HG03135 (cell line): ENCODE results near the gene SUGP1.

Experiments
- ATAC-seq: cut with Tn5 transposase; IDR thresholded peaks from one replicate; pipeline ENCODE4 v1.9.1; 2021; ENCODE audit warnings: mild to moderate bottlenecking, moderate library complexity; ENCODE audit not compliant: unreplicated experiment

The SUGP1 gene

DNA sequence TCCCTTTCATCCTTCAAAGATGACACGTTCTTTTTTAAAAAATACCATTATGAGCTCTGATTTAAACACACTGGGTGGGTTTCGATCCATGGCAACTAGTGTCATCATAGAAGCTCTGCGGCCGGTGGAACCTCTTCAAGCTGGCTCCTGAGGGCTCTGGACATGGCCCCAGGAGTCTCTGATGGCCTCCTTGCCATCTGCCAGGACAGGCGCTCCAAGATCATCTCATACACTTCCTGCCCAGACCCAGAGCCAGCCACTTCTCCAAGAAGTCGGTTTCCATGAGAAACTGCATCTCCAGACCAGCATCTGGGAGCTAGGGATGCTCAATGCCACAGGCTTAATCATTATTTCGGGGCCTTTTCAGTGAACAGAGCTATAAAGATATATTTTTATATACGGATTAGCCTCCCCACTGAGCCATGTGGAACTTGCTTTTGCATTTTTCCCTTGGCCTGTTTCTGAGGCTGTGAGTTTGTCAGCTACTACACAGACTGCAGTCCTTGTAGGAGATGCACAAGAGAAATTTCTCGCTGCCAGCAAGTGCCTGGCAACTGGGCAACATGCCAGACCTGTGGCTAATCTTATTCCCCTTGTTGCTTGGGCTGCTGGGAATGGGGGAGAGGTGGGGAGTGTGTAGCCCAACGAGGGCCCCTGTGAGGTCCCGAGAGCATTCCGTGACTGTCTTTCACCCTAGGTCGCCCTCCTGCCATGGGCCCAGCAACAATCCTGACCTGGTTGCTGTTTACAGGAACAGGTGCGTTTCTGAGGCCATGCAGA lies 15.9 kb downstream of the SUGP1 start:
- ATAC-seq: no peak

GRCh38 chr19:19303411-19303810 lies 16.9 kb downstream of the SUGP1 start:
- no peak for ATAC-seq

DNA sequence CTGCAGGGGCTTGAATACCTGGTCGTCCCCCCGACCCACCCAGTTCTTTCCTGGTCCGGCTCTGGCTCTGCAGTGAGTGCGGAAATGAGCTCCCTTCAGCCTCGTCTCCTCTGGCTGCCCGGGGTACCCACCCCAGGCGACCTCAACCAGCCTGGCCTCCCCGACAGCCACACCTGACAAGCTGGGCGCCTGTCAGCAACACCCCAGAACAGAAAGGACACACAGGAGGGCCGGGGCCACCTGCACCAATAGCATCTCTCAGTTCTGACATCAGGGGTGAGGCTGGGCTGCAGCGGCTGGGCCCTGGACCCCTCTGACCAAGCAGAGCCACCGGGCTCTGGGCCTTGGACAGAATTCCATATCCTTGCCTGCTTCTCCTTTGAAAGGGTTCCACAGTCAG lies 19.7 kb downstream of the SUGP1 start:
- ATAC-seq: no peak

DNA sequence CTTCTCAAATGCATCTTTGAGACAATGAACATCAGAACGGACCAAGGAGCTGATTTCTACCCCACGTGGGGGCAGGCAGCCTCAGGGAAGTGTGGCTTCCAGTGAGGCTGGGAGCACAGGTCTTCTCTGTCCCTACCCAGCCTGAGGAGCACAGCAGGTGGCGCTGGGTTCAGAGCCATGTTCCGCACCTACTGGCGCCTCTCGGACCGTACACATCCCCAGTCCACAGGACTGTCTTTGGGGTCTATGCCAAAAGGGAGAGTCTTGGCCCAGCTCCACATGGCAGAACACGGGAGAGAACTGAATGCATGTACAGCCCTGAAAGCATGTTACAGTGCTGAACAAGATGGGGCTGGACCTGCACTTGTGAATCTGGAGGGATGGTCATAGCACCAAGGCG lies 22.6 kb downstream of the SUGP1 start:
- no peak for ATAC-seq

DNA sequence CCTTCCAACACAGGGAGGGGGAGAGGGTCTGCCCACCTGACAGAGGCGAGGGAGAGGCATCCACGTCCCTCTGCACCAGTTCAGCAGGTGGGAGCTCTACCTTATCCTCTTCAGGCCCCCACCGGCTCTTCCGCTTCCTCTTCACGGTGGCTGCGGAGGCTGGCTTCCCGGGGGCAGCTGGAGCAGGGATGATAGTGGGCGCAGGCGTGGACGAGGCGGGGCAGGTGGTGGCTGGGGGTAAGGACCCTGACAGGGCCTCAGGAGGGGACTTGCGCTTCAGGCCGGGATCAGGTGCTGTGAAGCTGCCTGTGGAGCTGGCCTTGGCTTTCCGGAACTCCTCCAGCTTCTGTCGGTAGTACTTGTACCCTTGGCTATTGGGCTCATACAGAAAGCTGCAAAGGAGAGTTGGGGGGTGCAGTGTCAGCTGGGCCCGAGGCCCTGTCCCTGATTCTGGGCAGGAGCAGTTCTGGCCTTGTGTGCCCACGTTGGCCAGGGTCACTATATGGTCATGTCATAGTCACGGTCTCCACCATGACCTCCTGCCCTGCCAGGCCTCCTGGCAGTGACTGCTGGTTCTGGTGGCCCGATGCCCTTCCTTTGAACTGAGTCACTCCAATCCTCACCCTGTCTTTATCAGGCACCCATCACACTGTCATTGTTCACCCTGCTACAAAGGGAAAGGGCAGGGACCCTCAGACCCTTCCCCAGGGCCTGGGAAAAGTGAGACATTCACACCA lies 23.2 kb downstream of the SUGP1 start:
- ATAC-seq: no peak

GRCh38 chr19:19294914-19295313 lies 25.4 kb downstream of the SUGP1 start:
- ATAC-seq: no peak

DNA sequence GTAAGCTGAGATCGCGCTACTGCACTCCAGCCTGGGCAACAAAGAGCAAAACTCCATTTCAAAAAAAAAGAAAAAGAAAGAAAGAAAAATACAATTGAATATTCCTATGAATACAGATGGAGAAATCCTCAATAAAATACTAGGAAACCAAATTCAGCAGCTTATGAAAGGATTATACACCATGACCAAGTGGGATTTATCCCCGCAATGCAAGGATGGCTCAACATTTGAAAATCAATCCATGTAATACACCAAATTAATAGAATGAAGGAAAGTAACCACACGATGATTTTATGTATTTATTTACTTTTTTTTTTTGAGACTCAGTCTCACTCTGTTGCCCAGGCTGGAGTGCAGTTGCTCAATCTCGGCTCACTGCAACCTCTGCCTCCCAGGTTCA lies 27.7 kb downstream of the SUGP1 start:
- no peak for ATAC-seq

- no peak for ATAC-seq
Observed at GRCh38 chr19:19285686-19286085, 34.6 kb downstream of the SUGP1 start.

GRCh38 chr19:19280561-19280960 lies 39.7 kb downstream of the SUGP1 start:
- no peak for ATAC-seq

GRCh38 chr19:19279853-19280252 lies 40.5 kb downstream of the SUGP1 start:
- ATAC-seq: no peak

GRCh38 chr19:19279062-19279612 lies 41.2 kb downstream of the SUGP1 start:
- no peak for ATAC-seq

DNA sequence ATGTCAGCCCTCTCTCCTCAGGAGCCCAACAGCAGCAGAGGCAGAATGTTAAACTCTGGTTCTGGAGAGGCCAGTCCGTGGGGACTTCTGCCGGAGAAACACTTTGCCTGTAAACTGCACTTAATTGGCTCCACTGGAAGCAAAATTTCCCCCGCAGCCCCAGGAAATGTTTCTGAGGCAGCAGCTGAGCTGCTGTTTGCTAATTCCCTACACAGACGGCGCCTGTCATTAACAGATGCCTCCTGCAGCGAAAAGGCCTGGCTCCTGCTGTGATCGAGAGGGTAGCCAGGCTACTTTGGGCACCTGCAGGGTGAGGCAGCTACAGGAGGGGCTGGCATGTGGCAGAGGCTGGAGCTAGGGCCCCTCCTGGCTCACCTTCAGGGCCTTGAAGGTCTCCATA lies 42.0 kb downstream of the SUGP1 start:
- ATAC-seq: no peak

- ATAC-seq: no peak
Observed at GRCh38 chr19:19276851-19277250, 43.5 kb downstream of the SUGP1 start.

GRCh38 chr19:19276386-19276785 lies 43.9 kb downstream of the SUGP1 start:
- ATAC-seq: no peak

DNA sequence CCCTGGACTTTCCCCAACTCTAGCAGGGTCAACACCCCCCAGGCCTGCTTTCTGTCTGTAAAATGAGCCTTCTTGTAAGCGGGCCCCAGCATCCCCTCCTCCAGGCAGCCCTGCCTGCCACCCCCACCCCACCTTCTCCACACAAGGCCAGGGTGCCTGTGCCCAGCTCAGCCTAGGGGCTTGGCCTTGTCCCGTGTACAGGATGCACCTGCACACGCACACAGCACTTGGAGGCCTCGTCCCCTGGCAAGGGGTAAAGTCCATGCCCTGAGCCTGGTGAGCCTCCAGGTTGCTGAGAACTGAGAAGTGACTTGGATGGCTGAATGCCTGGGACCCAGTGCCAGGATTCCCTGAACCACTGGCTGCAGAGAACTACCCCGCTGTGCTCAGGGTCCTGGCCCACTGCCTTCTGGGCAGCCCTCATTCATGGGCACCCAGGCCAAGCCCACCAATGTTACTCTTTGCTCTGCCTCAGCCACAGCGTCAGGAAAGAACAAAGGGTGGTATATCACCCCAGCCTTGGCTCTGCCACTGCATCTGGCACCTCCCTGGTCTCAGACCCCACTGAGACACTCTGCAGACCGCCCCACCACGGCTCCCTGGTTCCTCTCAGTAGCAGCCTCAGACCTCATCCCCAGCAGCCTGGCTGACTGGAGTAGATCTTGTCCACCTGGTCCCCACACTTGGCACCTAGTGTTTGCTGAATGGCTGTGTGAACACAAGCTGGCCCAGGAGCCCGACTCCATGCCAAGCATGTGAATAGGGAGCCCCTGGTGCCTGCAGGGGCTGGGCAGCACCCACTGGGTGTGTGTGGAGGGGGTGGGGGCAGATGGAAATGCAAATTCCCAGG lies 45.4 kb downstream of the SUGP1 start:
- no peak for ATAC-seq

- ATAC-seq: no peak
Observed at GRCh38 chr19:19274146-19274545, 46.2 kb downstream of the SUGP1 start.

DNA sequence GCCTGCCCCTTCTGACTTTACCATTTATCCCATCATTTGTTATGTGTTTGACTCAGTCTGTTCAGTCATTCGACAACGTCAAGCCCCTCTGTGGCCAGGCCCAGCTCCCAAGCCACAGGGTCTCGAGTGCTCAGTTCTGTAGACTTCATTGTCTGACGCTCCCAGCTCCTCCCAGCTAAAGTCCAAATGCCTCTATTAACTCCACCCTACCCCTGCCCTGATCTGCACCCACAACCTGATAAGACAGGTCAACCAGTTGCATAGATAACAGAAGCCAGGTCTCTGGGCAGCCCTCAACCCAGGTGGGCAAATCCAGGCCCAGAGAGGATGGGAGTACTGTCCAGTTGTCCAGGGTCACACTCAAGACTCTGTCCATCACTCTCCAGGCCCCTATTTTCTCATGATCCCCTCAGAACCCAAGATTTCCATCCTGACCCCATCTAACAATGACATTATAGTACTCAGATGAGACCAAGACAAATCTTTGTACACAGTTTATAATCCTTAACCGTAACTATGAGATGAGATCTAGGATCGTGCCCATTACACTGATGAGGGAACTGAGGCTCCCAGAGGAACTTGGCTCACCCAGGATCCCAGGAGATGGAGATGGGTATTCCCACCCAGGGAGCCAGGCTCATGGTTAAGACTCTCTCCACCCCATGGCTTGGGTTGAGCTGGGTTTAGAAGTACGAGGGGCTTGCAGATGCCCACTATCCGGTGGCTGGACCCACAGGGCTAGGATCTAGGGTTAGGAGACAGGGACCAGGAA lies 48.3 kb downstream of the SUGP1 start:
- ATAC-seq: no peak

GRCh38 chr19:19270749-19271571 lies 49.3 kb downstream of the SUGP1 start:
- no peak for ATAC-seq

- no peak for ATAC-seq
Observed at GRCh38 chr19:19269952-19270694, 50.2 kb downstream of the SUGP1 start.
